Adrenal gland (tissue), 12 donors: Measurements from ENCODE around the gene TMEM234. TPM values are rescaled to one million over a fixed set of nuclear protein-coding genes. Genes with fewer than 3 reads are reported as not detected.
A peak's percentile ranks its signal among the peaks of the same experiment; 100 is the strongest.
"Not testable (repeated sequence)": the region's sequence is repeated elsewhere in the genome, so short reads cannot be mapped to it uniquely, and the experiment has no call there.

Source experiments
- DNase-seq, 7 donors: peaks; one replicate each; pipeline ENCODE4 v3.0.0-alpha.2; 2019 to 2020
- H3K27ac ChIP-seq, 5 donors: fragments of 200-600 bp; sonication (generic) in 4 of 5; 1 replicate in 3 of 5; 2 replicates in 2 of 5; pipeline versions ENCODE4 v1.5.1 to v1.8.0; 2016 to 2020; ENCODE audit warnings: mild to moderate bottlenecking in 1 of 5
- H3K27me3 ChIP-seq: fragments of 200-600 bp; 2 replicates; pipeline ENCODE4 v1.8.0; 2021
- H3K36me3 ChIP-seq, 2 donors: fragments of 200-600 bp; replicated peaks in 1 of 2; 1 replicate in 1 of 2; 2 replicates in 1 of 2; pipeline versions ENCODE4 v1.5.1 to v1.8.0; 2018 to 2022
- H3K4me1 ChIP-seq, 2 donors: fragments of 200-600 bp; replicated peaks in 1 of 2; 1 replicate in 1 of 2; 2 replicates in 1 of 2; pipeline versions ENCODE4 v1.5.1 to v1.8.0; 2018 to 2021
- H3K4me3 ChIP-seq, 4 donors: fragments of 200-600 bp; sonication (generic) in 3 of 4; one replicate each; pipeline ENCODE4 v1.5.1; 2016 to 2018
- H3K9me3 ChIP-seq, 3 donors: fragments of 200-600 bp; sonication (generic) in 1 of 3; replicated peaks in 1 of 3; 1 replicate in 2 of 3; 2 replicates in 1 of 3; pipeline versions ENCODE4 v1.5.1 to v1.8.0; 2016 to 2021
- POLR2A ChIP-seq, 2 donors: fragments of 450-650 bp; IDR thresholded peaks; one replicate each; pipeline ENCODE4 v1.6.1; 2017; ENCODE audit warnings: antibody characterized with exemption in 2 of 2, mild to moderate bottlenecking in 2 of 2, moderate library complexity in 1 of 2
- WGBS, 4 donors: extraction: QIAGEN DNeasy Blood & Tissue Kit in 2 of 4; methylation state at CpG; one replicate each; pipeline versions ENCODE4 v1.1.5 to v1.1.7; 2013 to 2017; 5-methylcytosine and 5-hydroxymethylcytosine counted together
- intact Hi-C, 2 donors: fragments of 100-400 bp; cut with DNase I; formaldehyde crosslinking; loops; one replicate each; pipeline versions ENCODE4 v1.14.1 to v1.15.0; 2022 to 2023
- polyA plus RNA-seq, 3 donors: library from polyadenylated mRNA; stranded (reverse); fragments of 200-250 nt in 2 of 3; fragments of 350-450 nt in 1 of 3; fragmentation: Illumina TruSeq in 1 of 3; extraction: RNeasy Lipid Tissue Mini Kit (QIAGEN cat#74804) in 1 of 3; gene quantifications; one replicate each; pipeline ENCODE4 v1.2.3, GENCODE V29; 2013 to 2014
- total RNA-seq, 9 donors: library from RNA; depleted of rRNA in 4 of 9; stranded (reverse); fragments of >200 nt in 4 of 9; fragments of 120-200 nt in 1 of 9; fragmentation: NEBNext Ultra II Directional in 1 of 9; extraction: Animal tissue kit (Norgen Biotek cat#: 25700) in 1 of 9; gene quantifications; one replicate each; pipeline versions ENCODE4 v1.1.0 to v1.2.4, GENCODE V29; 2013 to 2023
- TF ChIP-seq, protein P1 (sequence below), 6 experiments: fragments of 450-650 bp in 4 of 6; fragments of 200-600 bp in 2 of 6; sonication (generic) in 1 of 6; IDR thresholded peaks; 1 replicate in 5 of 6; 2 replicates in 1 of 6; pipeline versions ENCODE4 v1.5.1 to v1.8.0; 2016 to 2021; ENCODE audit warnings: antibody characterized with exemption in 6 of 6, mild to moderate bottlenecking in 2 of 6, moderate library complexity in 1 of 6
- donor health status: healthy with polysubstance abuse.
- donor health status: Bipolar disorder and iron deficiency.
- donor health status: DM: yes; HTN: yes; CAD: no.
- donor health status: DM: no; HTN: no; CAD: no.
- donor health status: DM: no; HTN: no; CAD: no.
- donor health status: DM: yes; HTN: yes; CAD: no.

Gene TMEM234
- total and polyA plus RNA-seq, 12 donors, result 2.1 to 57.7 (median 18.1) TPM

DNA sequence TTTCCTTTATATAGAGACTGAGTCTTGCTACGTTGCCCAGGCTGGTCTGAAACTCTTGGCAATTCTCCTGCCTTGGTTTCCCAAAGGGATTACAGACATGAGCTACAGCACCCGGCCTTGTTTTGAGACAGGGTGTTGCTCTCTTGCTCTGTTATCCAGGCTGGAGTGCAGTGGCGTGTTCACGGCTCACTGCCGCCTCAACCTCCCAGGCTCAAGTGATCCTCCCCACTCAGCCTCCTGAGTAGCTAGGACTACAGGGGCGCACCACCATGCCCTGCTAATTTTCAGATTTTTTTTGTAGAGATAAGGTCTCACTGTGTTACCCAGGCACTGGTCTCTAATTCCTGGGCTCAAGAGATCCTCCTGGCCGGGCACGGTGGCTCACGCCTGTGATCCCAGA is 43.7 kb upstream of the TMEM234 start:
- no peak for DNase-seq
- Histone ChIP-seq H3K27ac (no peak overlapping the region), H3K27me3 (no peaks in the 10 kb centered on the region), H3K4me3 (no peak overlapping the region), H3K9me3 (no peaks in the 10 kb centered on the region), H3K36me3 (no peaks in the 10 kb centered on the region), H3K4me1 (no peaks in the 10 kb centered on the region)
- intact Hi-C loops, result no loop called here
- WGBS, 4 donors, result 90 to 94% (median 92%) methylated on average over 9 of the region's 9 CpGs
- TF ChIP-seq, protein P1, sequence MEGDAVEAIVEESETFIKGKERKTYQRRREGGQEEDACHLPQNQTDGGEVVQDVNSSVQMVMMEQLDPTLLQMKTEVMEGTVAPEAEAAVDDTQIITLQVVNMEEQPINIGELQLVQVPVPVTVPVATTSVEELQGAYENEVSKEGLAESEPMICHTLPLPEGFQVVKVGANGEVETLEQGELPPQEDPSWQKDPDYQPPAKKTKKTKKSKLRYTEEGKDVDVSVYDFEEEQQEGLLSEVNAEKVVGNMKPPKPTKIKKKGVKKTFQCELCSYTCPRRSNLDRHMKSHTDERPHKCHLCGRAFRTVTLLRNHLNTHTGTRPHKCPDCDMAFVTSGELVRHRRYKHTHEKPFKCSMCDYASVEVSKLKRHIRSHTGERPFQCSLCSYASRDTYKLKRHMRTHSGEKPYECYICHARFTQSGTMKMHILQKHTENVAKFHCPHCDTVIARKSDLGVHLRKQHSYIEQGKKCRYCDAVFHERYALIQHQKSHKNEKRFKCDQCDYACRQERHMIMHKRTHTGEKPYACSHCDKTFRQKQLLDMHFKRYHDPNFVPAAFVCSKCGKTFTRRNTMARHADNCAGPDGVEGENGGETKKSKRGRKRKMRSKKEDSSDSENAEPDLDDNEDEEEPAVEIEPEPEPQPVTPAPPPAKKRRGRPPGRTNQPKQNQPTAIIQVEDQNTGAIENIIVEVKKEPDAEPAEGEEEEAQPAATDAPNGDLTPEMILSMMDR (IDR thresholded peaks at IDR 0.05), result no peak
- no peak for TF ChIP-seq POLR2A (IDR thresholded peaks at IDR 0.05)

GRCh38 chr1:32263744-32264143 is 41.6 kb upstream of the TMEM234 start:
- no peaks in the 10 kb centered on the region for H3K36me3 ChIP-seq
- H3K4me3 ChIP-seq, result no peak overlapping the region
- no peaks in the 10 kb centered on the region for H3K9me3 ChIP-seq
- TF ChIP-seq POLR2A (IDR thresholded peaks at IDR 0.05), result no peak
- TF ChIP-seq, protein P1 (IDR thresholded peaks at IDR 0.05), result no peak
- H3K4me1 ChIP-seq, result no peaks in the 10 kb centered on the region
- H3K27ac ChIP-seq, result no peak overlapping the region
- no peaks in the 10 kb centered on the region for H3K27me3 ChIP-seq
- intact Hi-C loops, result no loop called here
- 84 to 92% (median 90%) methylated on average over 4 of the region's 4 CpGs for WGBS, 4 donors
- DNase-seq, result no peak

DNA sequence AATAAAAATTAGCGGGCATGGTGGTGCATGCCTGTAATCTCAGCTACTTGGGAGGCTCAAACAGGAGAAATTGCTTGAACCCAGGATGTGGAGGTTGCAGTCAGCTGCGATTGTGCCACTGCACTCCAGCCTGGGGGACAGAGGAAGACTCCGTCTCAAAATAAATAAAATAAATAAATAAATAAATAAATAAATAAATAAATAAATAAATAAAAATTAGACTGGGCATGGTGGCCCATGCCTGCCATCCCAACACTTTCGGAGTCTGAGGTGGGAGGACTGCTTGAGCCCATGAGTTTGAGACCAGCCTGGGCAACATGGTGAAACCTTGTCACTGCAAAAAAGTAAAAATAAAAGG is 41.1 kb upstream of the TMEM234 start:
- H3K36me3 ChIP-seq, H3K9me3 ChIP-seq, H3K4me3 ChIP-seq, DNase-seq, H3K27me3 ChIP-seq, H3K4me1 ChIP-seq, intact Hi-C loops: not testable (repeated sequence)
- WGBS, 4 donors, result 93 to 94% (median 93%) methylated on average over 4 of the region's 4 CpGs
- H3K27ac ChIP-seq, result peak overlapping the region in 2 of 5 donors; percentile 7 to 32

DNA sequence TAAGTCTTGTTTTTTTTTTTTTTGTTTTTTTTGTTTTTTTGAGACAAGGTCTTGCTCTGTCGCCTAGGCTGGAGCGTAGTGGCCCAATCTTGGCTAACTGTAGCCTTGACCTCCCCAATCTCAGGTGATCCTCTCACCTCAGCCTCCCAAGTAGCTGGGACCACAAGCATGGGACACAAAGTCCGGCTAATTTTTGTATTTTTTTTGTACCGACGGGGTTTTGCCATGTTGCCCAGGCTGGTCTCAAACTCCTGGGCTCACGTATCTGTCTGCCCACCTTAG is 35.0 kb upstream of the TMEM234 start:
- WGBS, 4 donors, result 79 to 83% (median 80%) methylated on average over 6 of the region's 6 CpGs
- intact Hi-C loops, result no loop called here
- Histone ChIP-seq H3K36me3 (no peaks in the 10 kb centered on the region), H3K27me3 (no peaks in the 10 kb centered on the region), H3K4me3 (no peak overlapping the region), H3K4me1 (no peaks in the 10 kb centered on the region), H3K27ac (no peak overlapping the region), H3K9me3 (no peaks in the 10 kb centered on the region)
- TF ChIP-seq POLR2A (IDR thresholded peaks at IDR 0.05), result no peak
- TF ChIP-seq, protein P1 (IDR thresholded peaks at IDR 0.05), result no peak
- DNase-seq, result no peak

- TF ChIP-seq, protein P1 (IDR thresholded peaks at IDR 0.05), result no peak
- TF ChIP-seq POLR2A (IDR thresholded peaks at IDR 0.05), result no peak
- no peaks in the 10 kb centered on the region for H3K9me3 ChIP-seq
- DNase-seq, result no peak
- no peak overlapping the region for H3K27ac ChIP-seq
- intact Hi-C loops, result no loop called here
- H3K36me3 ChIP-seq, result no peaks in the 10 kb centered on the region
- H3K27me3 ChIP-seq, result no peaks in the 10 kb centered on the region
- no peaks in the 10 kb centered on the region for H3K4me1 ChIP-seq
- no peak overlapping the region for H3K4me3 ChIP-seq
- WGBS, 4 donors, result 74 to 80% (median 76%) methylated on average over 9 of the region's 9 CpGs
Measured at GRCh38 chr1:32256473-32257226, 34.5 kb upstream of the TMEM234 start.
